ENCODE data around the gene SMARCC2.

Gene SMARCC2

DNA sequence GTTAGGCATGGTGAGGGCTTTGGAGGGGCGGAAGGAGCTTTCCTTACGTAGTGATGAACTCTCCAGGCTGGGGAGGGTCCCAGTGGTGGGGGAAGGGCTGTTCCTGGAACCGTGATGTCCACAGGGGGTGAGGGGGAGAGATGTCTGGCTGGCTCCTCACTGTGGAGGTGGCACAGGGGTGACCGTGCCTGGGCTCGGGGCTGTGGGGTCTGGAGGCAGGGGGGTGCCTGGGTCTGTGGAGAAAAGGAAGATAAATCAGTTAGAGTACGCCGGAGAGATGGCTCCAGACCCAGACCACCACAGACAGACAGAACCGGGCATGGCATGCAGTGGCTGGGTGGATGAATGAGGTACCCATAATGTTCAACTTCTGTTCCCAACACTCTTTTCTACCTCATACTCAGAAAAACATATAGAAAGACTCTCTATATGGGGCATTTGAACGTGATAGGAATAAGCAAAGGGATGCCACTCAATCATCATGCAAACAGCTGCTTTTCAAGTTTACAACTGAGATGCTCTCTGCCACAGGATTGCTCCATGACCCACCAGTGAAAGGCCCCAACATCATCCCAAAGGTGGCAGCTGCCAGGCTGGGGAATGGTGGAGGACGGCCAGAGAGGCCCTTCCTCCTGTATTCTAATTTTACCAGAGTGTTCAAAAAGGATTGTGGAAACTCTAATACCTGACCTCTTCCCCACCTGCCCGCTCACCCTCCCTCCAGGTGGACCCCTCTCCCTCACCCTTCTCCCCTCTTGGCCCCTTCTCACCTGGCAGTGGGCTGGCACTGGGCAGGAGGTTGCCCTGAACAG is 25.5 kb downstream of the SMARCC2 start:
- DNase-seq (ENCODE audit: low spot score), result peak; percentile 20

- peak; percentile 44 for DNase-seq (ENCODE audit: low spot score)
Observed at GRCh38 chr12:56162468-56163290, 26.6 kb downstream of the SMARCC2 start.

GRCh38 chr12:56161690-56162351 is 27.5 kb downstream of the SMARCC2 start:
- peak; percentile 11 for DNase-seq (ENCODE audit: low spot score)

DNA sequence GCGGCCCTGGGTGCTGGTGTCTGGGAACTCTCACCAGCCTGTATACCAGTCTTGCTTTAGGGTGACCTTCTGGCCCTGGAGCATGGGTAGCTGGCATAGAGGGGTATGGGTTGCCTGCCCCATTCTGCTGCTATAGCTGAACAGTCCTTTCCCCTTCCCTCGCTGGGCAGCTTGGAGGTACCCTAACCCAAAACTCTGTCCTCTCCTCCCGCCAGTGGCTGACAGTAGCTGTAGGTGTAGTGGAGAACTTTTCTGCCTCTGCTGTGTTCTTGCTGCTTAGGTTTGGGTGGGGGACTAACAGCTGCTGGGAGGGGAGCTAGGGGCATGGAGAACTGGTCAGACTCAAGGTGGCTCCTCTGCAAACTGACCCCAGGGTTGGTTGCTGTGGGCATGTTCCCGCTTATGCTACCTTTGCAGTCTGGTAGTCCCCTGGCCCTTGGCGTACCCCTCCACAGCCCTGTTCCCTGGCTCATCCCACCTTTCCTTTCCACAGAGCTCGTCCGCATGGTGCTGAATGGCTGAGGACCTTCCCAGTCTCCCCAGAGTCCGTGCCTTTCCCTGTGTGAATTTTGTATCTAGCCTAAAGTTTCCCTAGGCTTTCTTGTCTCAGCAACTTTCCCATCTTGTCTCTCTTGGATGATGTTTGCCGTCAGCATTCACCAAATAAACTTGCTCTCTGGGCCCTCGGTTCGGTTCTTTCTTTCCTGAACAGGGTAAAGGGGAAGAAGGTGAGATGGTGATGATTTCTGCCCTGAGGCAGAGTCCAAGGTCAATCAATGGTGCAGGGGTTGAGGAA is 28.2 kb downstream of the SMARCC2 start:
- DNase-seq (ENCODE audit: low spot score), result no peak

DNA sequence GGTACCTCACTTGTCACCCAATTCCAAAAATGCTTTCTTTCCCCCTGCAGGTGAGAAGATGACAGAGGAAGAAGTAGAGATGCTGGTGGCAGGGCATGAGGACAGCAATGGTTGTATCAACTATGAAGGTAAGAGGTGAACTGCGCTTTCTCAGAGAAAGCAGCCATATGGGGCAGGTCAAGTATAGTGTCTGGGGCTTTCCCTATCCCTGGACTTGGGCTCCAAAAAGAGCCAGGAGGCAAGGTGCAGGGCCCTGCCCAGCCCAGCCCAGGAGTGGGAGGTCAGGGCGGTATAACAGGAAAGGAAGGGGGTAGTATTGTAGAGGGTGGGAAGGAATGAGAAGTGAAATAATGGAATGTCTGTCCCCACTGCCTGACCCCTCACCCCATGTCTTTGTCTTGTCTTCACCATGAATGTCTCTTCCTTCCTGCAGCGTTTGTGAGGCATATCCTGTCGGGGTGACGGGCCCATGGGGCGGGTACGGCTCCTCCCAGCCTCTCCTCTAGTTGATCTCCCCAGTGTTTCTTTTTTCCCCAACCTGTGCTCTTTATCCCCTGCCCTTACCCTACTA is 29.0 kb downstream of the SMARCC2 start:
- DNase-seq (ENCODE audit: low spot score), result peak; percentile 58

GRCh38 chr12:56159482-56160192 is 29.6 kb downstream of the SMARCC2 start:
- no peak for DNase-seq (ENCODE audit: low spot score)

DNA sequence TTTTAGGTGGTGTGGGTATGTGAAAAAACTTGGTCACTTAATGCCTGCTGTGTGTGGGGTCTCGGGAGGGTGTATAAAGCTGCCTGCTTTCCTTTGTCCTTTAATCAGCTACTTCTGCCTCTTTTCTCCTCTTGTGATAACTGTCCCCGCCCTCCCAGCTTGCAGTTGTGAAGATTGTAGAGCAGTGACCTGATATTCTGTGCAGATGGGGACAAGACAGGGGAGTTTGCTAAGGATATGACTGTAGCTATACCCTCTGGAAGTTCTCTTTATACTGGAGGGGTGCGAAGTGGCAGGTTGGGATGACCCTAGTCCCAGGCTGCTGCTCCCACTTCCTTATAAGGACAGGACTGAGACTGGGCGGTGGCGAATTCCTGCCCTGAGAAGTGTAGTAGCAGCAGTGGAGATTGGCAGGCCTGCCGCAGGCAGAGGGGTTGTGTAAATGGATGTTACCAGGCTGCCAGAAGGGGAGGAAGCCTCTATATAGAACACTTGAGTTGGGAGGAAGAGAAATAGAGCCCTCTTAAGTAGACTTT is 30.3 kb downstream of the SMARCC2 start:
- peak; percentile 80 for DNase-seq (ENCODE audit: low spot score)

GRCh38 chr12:56158029-56158925 is 31.0 kb downstream of the SMARCC2 start, which contains the start of gene MYL6:
TSS of gene MYL6 (plus strand) at chr12:56158359. CDS start at chr12:56158402, 43 bp downstream.
- peak; percentile 98 for DNase-seq (ENCODE audit: low spot score)

DNA sequence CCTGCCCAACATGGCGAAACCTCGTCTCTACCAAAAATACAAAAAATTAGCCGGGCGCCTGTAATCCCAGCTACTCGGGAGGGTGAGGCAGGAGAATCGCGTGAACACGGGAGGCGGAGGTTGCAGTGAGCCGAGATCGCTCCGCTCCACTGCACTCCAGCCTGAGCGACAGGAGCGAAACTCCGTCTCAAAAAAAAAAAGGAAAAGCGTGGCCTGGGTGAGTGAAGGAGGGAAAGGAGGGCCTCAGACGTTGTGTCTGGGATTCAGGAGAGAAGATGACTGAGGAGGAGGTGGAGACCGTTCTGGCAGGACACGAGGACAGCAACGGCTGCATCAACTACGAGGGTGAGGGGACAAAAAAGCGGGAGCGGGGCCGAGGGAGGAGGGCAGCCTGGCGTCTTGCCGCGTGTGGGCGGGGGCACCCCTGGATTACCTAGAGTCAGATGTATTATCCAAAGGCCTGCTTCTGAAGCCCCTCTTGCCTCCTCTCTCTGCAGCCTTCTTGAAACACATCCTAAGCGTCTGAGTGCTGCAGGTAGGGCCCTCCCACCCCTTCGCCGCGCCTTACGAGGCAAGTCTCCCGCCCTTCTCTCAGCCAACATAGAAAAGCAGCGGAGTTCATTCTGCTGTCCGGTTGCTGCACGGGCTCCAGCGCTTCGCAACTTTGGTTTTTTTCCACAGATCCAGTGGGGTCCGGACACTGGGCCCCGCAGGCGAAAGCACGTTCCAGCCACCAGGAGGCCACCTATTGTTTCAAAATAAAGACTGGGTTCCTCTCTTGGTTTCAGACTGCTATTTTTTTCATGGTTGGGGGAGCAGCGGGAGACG is 31.9 kb downstream of the SMARCC2 start:
- DNase-seq (ENCODE audit: low spot score), result peak; percentile 87

DNA sequence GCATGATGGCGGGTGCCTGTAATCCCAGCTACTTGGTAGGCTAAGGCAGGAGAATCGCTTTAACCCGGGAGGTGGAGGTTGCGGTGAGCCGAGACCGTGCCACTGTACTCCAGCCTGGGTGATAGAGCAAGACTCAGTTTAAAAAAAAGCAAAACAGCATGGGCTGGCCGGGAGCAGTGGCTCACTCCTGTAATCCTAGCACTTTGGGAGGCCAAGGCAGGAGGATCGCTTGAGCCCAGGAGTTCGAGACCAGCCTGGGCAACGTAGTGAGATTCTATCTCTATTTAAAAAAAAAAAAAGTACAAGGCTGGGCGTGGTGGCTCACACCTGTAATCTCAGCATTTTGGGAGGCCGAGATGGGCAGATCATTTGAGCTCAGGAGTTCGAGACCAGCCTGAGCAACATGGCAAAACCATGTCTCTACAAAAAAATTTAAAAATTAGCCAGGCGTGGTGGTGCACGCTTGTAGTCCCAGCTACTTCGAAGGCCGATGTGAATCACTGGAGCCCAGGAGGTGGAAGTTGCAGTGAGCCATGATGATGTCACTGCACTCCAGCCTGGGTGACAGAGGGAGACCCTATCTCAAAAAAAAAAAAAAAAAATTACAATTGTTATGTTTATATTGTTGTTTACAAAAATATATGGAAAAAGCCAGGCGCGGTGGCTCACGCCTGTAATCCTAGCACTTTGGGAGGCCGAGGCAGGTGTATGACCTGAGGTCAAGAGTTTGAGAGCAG is 32.7 kb downstream of the SMARCC2 start:
- DNase-seq (ENCODE audit: low spot score), result peak; percentile 86

DNA sequence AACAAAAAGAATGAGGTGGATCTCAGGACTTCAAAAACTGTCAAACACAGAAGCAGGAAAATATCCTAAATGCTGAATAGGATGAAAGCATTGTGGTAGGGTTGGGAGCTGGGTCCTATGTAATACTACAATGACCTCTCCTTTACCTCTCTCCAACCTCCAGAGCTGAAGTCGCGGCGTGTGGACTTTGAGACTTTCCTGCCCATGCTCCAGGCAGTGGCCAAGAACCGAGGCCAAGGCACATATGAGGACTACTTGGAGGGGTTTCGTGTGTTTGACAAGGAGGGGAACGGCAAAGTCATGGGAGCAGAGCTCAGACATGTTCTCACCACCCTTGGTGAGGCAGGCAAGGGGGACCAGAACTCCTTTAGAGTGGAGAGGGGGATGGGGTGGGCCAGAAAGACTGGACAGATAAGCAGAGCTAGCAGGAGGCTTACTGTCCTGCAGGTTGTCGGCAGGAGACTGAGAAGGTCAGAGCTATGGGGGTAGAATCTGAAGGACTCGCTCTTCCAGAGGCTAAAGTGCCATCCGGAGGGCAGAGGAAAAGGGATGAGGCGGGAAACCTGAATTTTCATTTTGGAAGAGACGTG is 33.9 kb downstream of the SMARCC2 start:
- no peak for DNase-seq (ENCODE audit: low spot score)

DNA sequence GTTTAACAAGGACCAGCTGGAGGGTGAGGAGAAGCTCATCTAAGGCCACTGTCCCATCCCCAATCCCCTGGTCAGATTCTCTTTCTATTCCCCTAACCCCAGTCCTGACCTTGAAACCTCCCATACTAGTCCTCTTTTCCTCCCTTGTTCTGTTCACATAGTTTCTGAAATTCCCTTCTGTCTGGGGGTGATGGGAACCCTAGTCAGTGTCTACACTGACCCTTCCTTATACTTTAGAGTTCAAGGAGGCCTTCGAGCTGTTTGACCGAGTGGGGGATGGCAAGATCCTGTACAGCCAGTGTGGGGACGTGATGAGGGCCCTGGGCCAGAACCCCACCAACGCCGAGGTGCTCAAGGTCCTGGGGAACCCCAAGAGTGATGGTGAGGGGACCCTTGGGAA is 34.5 kb downstream of the SMARCC2 start:
- DNase-seq (ENCODE audit: low spot score), result no peak

DNA sequence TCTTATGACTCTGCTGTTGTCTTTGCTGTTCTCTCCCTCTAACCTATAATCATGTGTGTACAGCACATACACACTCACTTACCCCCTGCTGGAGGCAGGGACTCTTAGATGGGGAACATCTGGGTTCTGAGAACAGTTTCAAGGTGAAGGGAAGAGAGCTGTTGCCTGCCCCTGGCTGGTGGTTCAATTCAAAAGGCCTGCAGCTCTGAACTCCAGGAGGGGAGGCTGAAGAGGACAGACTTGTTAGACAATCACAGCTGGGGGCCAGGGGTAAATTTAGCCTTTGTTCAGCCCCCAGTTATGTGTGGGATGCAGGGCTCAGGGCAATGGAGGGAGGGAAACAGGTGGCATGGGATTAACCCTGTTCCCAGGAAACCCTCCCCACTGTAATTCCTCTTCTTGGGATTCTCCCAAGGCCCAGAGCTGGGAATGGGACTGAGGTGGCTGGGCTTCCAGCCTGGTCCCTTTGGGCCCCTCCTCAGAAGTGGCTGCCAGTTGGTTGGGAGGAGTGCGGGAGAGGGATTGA is 35.0 kb downstream of the SMARCC2 start:
- no peak for DNase-seq (ENCODE audit: low spot score)

- DNase-seq (ENCODE audit: low spot score), result no peak
Observed at GRCh38 chr12:56153678-56154065, 35.6 kb downstream of the SMARCC2 start.

- DNase-seq (ENCODE audit: low spot score), result no peak
Observed at GRCh38 chr12:56152756-56153677, 36.3 kb downstream of the SMARCC2 start.
